Fibroblast of pulmonary artery (primary cell): Measurements from ENCODE around the gene ABHD4.
A peak's percentile ranks its signal among the peaks of the same experiment; 100 is the strongest.

Experiments
- DNase-seq: peaks from one replicate; pipeline ENCODE4 v3.0.0-alpha.2; 2010; ENCODE audit warnings: low read depth
- H3K4me3 ChIP-seq: replicated peaks from 2 replicates; pipeline ENCODE4 v1.5.1; 2011; ENCODE audit warnings: low read depth, mild to moderate bottlenecking, control low read depth, low read length, moderate library complexity
- CTCF ChIP-seq: IDR thresholded peaks from 2 replicates; pipeline ENCODE4 v1.5.1; 2011; ENCODE audit warnings: mild to moderate bottlenecking, control low read depth, low read length, inconsistent platforms; ENCODE audit errors: missing control alignments

The ABHD4 gene

GRCh38 chr14:22593189-22593588, 4.9 kb upstream of the ABHD4 start:
- TF ChIP-seq CTCF: no peak
- no peak for DNase-seq
- H3K4me3 ChIP-seq: no peak overlapping the region

GRCh38 chr14:22593601-22594000, 4.5 kb upstream of the ABHD4 start:
- no peak for TF ChIP-seq CTCF
- no peak overlapping the region for H3K4me3 ChIP-seq
- DNase-seq: no peak

GRCh38 chr14:22594156-22594716, 3.9 kb upstream of the ABHD4 start:
- no peak overlapping the region for H3K4me3 ChIP-seq
- no peak for DNase-seq
- TF ChIP-seq CTCF: no peak

- no peak overlapping the region for H3K4me3 ChIP-seq
- no peak for TF ChIP-seq CTCF
Measured at GRCh38 chr14:22596354-22596879, 1.7 kb upstream of the ABHD4 start.

GRCh38 chr14:22597265-22597664, 835 bp upstream of the ABHD4 start:
- TF ChIP-seq CTCF: no peak
- H3K4me3 ChIP-seq: no peak overlapping the region
- no peak for DNase-seq

More at GRCh38 chr14:22596354-22596879, 1.7 kb upstream of the ABHD4 start:
- DNase-seq: no peak

- H3K4me3 ChIP-seq: peak overlapping the region; percentile 93
- no peak for DNase-seq
- no peak for TF ChIP-seq CTCF
Measured at GRCh38 chr14:22597771-22598098, 365 bp upstream of the ABHD4 start.

- peak overlapping the region; percentile 93 for H3K4me3 ChIP-seq
- peak; percentile 42 for TF ChIP-seq CTCF
- DNase-seq: peak; percentile 61
Measured at GRCh38 chr14:22598896-22599244, 770 bp downstream of the ABHD4 start.
